Suprapubic skin (tissue), 4 donors: Measurements from ENCODE around the gene NKX6-1. TPM values are rescaled to one million over a fixed set of nuclear protein-coding genes. Genes with fewer than 3 reads are reported as not detected.

Experiments used
- DNase-seq, 2 donors: peaks; one replicate each; pipeline ENCODE4 v3.0.0-alpha.2; 2019; ENCODE audit warnings: low spot score in 2 of 2
- H3K27ac ChIP-seq: fragments of 200-600 bp; sonication (generic); one replicate; pipeline ENCODE4 v1.5.1; 2019
- H3K27me3 ChIP-seq: fragments of 200-600 bp; sonication (generic); one replicate; pipeline ENCODE4 v1.5.1; 2019
- H3K36me3 ChIP-seq: fragments of 200-600 bp; sonication (generic); one replicate; pipeline ENCODE4 v1.5.1; 2019
- H3K4me1 ChIP-seq: fragments of 200-600 bp; sonication (generic); one replicate; pipeline ENCODE4 v1.5.1; 2019
- H3K4me3 ChIP-seq: fragments of 200-600 bp; sonication (generic); one replicate; pipeline ENCODE4 v1.5.1; 2019; ENCODE audit warnings: mild to moderate bottlenecking
- H3K9me3 ChIP-seq: fragments of 200-600 bp; sonication (generic); one replicate; pipeline ENCODE4 v1.5.1; 2019
- EP300 ChIP-seq: sonication (generic); formaldehyde crosslinking; IDR thresholded peaks from one replicate; pipeline ENCODE4 v1.6.1; 2017; ENCODE audit warnings: antibody characterized with exemption
- POLR2A ChIP-seq, 2 donors: fragments of 450-650 bp; IDR thresholded peaks; one replicate each; pipeline ENCODE4 v1.6.1; 2017; ENCODE audit warnings: antibody characterized with exemption in 2 of 2, mild to moderate bottlenecking in 2 of 2, moderate library complexity in 2 of 2
- POLR2AphosphoS5 ChIP-seq, 3 donors: sonication (generic); formaldehyde crosslinking; IDR thresholded peaks; one replicate each; pipeline ENCODE4 v1.6.1; 2017; ENCODE audit warnings: antibody characterized with exemption in 3 of 3
- WGBS: methylation state at CpG from one replicate; pipeline ENCODE4 v1.1.5; 2018; 5-methylcytosine and 5-hydroxymethylcytosine counted together
- total RNA-seq, 4 donors: library from RNA; depleted of rRNA; stranded (reverse); fragments of >200 nt; gene quantifications; one replicate each; pipeline ENCODE4 v1.1.0, GENCODE V29; 2016
- TF ChIP-seq, protein P1 (sequence below), 2 donors: fragments of 200-600 bp in 1 of 2; fragments of 450-650 bp in 1 of 2; sonication (generic) in 1 of 2; IDR thresholded peaks; one replicate each; pipeline ENCODE4 v1.5.1; 2016 to 2019; ENCODE audit warnings: antibody characterized with exemption in 2 of 2, mild to moderate bottlenecking in 1 of 2, moderate library complexity in 1 of 2

NKX6-1 gene
- total RNA-seq, 4 donors from 2014 or later = not detected

- Histone ChIP-seq H3K27ac (no peak overlapping the region), H3K4me3 (peak overlapping the region; percentile 49), H3K27me3 (peaks cover 100% of the 10 kb centered on the region), H3K36me3 (no peaks in the 10 kb centered on the region), H3K9me3 (no peaks in the 10 kb centered on the region), H3K4me1 (peaks cover 47% of the 10 kb centered on the region)
- WGBS = 11% methylated on average over 11 of the region's 11 CpGs
- DNase-seq = no peak
- TF ChIP-seq, protein P1, sequence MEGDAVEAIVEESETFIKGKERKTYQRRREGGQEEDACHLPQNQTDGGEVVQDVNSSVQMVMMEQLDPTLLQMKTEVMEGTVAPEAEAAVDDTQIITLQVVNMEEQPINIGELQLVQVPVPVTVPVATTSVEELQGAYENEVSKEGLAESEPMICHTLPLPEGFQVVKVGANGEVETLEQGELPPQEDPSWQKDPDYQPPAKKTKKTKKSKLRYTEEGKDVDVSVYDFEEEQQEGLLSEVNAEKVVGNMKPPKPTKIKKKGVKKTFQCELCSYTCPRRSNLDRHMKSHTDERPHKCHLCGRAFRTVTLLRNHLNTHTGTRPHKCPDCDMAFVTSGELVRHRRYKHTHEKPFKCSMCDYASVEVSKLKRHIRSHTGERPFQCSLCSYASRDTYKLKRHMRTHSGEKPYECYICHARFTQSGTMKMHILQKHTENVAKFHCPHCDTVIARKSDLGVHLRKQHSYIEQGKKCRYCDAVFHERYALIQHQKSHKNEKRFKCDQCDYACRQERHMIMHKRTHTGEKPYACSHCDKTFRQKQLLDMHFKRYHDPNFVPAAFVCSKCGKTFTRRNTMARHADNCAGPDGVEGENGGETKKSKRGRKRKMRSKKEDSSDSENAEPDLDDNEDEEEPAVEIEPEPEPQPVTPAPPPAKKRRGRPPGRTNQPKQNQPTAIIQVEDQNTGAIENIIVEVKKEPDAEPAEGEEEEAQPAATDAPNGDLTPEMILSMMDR (IDR thresholded peaks at IDR 0.05) = no peak
- TF ChIP-seq POLR2A (IDR thresholded peaks at IDR 0.05) = no peak
- TF ChIP-seq EP300 = no peak
- TF ChIP-seq POLR2AphosphoS5 (IDR thresholded peaks at IDR 0.05) = no peak
Measured at GRCh38 chr4:84499624-84499982, 511 bp upstream of the NKX6-1 start.

GRCh38 chr4:84498203-84498934, 723 bp downstream of the NKX6-1 start:
- TF ChIP-seq, protein P1 (IDR thresholded peaks at IDR 0.05) = no peak
- no peak for TF ChIP-seq EP300
- no peak for TF ChIP-seq POLR2AphosphoS5 (IDR thresholded peaks at IDR 0.05)
- TF ChIP-seq POLR2A (IDR thresholded peaks at IDR 0.05) = no peak
- whole genome bisulfite sequencing = under 1% methylated on average over 15 of the region's 63 CpGs
- H3K27me3 ChIP-seq = peaks cover 100% of the 10 kb centered on the region

GRCh38 chr4:84497504-84498202, 1.4 kb downstream of the NKX6-1 start:
- no peak for DNase-seq
- H3K4me1 ChIP-seq = peaks cover 59% of the 10 kb centered on the region
- peaks cover 100% of the 10 kb centered on the region for H3K27me3 ChIP-seq
- 11% methylated on average over 28 of the region's 73 CpGs for WGBS
- no peaks in the 10 kb centered on the region for H3K9me3 ChIP-seq
- peak overlapping the region; percentile 49 for H3K4me3 ChIP-seq
- no peak for TF ChIP-seq POLR2AphosphoS5 (IDR thresholded peaks at IDR 0.05)
- no peak overlapping the region for H3K27ac ChIP-seq
- no peaks in the 10 kb centered on the region for H3K36me3 ChIP-seq

More at GRCh38 chr4:84498203-84498934, 723 bp downstream of the NKX6-1 start:
- peaks cover 52% of the 10 kb centered on the region for H3K4me1 ChIP-seq
- H3K27ac ChIP-seq = no peak overlapping the region
- no peaks in the 10 kb centered on the region for H3K9me3 ChIP-seq
- peak overlapping the region; percentile 49 for H3K4me3 ChIP-seq
- no peaks in the 10 kb centered on the region for H3K36me3 ChIP-seq
- no peak for DNase-seq

GRCh38 chr4:84496706-84497503, 2.2 kb downstream of the NKX6-1 start:
- peak overlapping the region; percentile 49 for H3K4me3 ChIP-seq
- H3K4me1 ChIP-seq = peaks cover 60% of the 10 kb centered on the region
- WGBS = 13% methylated on average over 26 of the region's 53 CpGs
- H3K36me3 ChIP-seq = no peaks in the 10 kb centered on the region
- H3K27me3 ChIP-seq = peaks cover 100% of the 10 kb centered on the region
- H3K27ac ChIP-seq = no peak overlapping the region
- H3K9me3 ChIP-seq = no peaks in the 10 kb centered on the region
- TF ChIP-seq, protein P1 (IDR thresholded peaks at IDR 0.05) = no peak
- TF ChIP-seq POLR2A (IDR thresholded peaks at IDR 0.05) (no peak), POLR2AphosphoS5 (IDR thresholded peaks at IDR 0.05) (no peak), EP300 (no peak)
- DNase-seq = no peak

DNA sequence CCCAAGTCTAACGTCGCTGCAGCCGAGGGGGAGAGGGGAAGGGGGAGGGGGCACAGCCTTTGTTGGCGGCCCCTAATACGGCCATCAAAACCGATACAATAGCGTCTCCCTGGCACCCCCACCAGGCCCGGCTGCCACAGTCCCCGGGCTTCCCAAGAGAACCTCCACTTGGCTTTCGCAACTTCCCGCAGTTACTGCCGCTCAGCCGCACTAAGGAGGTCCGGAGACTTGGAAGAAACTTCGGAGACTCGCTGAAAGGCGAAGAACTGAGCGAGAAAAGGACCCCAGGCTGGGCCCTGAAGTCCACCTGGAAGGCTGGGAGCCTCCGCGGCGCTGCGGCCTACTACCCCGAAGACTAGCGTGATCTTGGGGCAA, 2.8 kb downstream of the NKX6-1 start:
- DNase-seq = no peak
- Histone ChIP-seq H3K27me3 (peaks cover 100% of the 10 kb centered on the region), H3K4me3 (no peak overlapping the region), H3K4me1 (peaks cover 57% of the 10 kb centered on the region), H3K36me3 (no peaks in the 10 kb centered on the region), H3K27ac (no peak overlapping the region), H3K9me3 (no peaks in the 10 kb centered on the region)
- TF ChIP-seq EP300 = no peak
- TF ChIP-seq POLR2A (IDR thresholded peaks at IDR 0.05) = no peak
- TF ChIP-seq, protein P1 (IDR thresholded peaks at IDR 0.05) = no peak
- no peak for TF ChIP-seq POLR2AphosphoS5 (IDR thresholded peaks at IDR 0.05)
- WGBS = 15% methylated on average over 15 of the region's 24 CpGs
